HCT116 (cell line): ENCODE data around the gene OBSL1.

Experiments
- CEBPB ChIP-seq: IDR thresholded peaks from 2 replicates; pipeline ENCODE4 v1.6.1; 2012; ENCODE audit warnings: low read depth
- ELF1 ChIP-seq: IDR thresholded peaks from 2 replicates; pipeline ENCODE4 v1.6.1; 2012; ENCODE audit warnings: low read depth, borderline replicate concordance
- EZH2 ChIP-seq: fragments of 200-600 bp; sonication (generic); IDR thresholded peaks from 2 replicates; pipeline ENCODE4 v1.6.1; 2017; ENCODE audit warnings: antibody characterized with exemption, mixed run types
- JUND ChIP-seq: IDR thresholded peaks from 2 replicates; pipeline ENCODE4 v1.6.1; 2012
- POLR2A ChIP-seq: IDR thresholded peaks from 2 replicates; pipeline ENCODE4 v1.7.0; 2011; ENCODE audit warnings: borderline replicate concordance; ENCODE audit not compliant: insufficient read depth, insufficient read length; ENCODE audit errors: extremely low read depth
- RAD21 ChIP-seq: IDR thresholded peaks from 2 replicates; pipeline ENCODE4 v1.6.1; 2012; ENCODE audit warnings: low read depth, mild to moderate bottlenecking
- SIN3A ChIP-seq: IDR thresholded peaks from 2 replicates; pipeline ENCODE4 v1.6.1; 2012; ENCODE audit warnings: low read depth
- SP1 ChIP-seq: IDR thresholded peaks from 2 replicates; pipeline ENCODE4 v1.6.1; 2012; ENCODE audit warnings: low read depth
- YY1 ChIP-seq: IDR thresholded peaks from 2 replicates; pipeline ENCODE4 v1.6.1; 2011; ENCODE audit warnings: low read length, low read depth, moderate library complexity, mild to moderate bottlenecking; ENCODE audit not compliant: insufficient replicate concordance; ENCODE audit errors: extremely low read depth
- ZNF274 ChIP-seq: fragments of 200-500 bp; sonication (Bioruptor generic); IDR thresholded peaks from 2 replicates; pipeline ENCODE4 v1.6.1; 2014; ENCODE audit warnings: mild to moderate bottlenecking, low read depth, low read length, inconsistent platforms
- TF ChIP-seq, protein P1 (sequence below), 3 experiments: fragments of 200-600 bp in 1 of 3; sonication (generic) in 1 of 3; IDR thresholded peaks in 2 of 3; conservative IDR thresholded peaks in 1 of 3; 2 replicates each; pipeline ENCODE4 v1.5.1; 2012 to 2017; ENCODE audit warnings: low read depth in 2 of 3, low read length in 2 of 3, antibody characterized with exemption in 1 of 3, borderline replicate concordance in 1 of 3, control low read depth in 1 of 3, mild to moderate bottlenecking in 1 of 3, mixed read lengths in 1 of 3, mixed run types in 1 of 3, moderate library complexity in 1 of 3; ENCODE audit not compliant: insufficient read depth in 1 of 3
- TF ChIP-seq, protein P2 (sequence below): IDR thresholded peaks from 2 replicates; pipeline ENCODE4 v1.6.1; 2012

DNA sequence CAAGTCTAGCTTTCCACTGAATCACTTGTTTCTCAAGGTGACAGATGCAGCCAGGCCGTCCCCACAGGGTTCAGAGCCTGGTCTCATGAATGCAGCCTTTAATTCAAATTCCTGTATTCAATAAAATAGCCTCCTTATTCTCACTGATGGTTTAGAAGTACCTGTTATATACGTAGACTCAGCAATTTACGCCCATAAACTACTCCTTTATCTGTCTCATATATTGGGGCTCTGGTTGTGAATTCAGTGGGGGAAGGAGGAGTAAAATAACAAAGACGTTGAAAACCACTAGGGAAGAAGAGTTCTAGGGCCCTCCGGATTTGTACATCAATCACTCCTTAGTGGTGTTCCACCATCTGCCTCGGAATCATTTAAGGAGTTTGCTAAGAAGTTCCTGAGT is 1.7 kb downstream of the OBSL1 start:
- TF ChIP-seq CEBPB, result no peak
- no peak for TF ChIP-seq ELF1
- TF ChIP-seq, protein P1, sequence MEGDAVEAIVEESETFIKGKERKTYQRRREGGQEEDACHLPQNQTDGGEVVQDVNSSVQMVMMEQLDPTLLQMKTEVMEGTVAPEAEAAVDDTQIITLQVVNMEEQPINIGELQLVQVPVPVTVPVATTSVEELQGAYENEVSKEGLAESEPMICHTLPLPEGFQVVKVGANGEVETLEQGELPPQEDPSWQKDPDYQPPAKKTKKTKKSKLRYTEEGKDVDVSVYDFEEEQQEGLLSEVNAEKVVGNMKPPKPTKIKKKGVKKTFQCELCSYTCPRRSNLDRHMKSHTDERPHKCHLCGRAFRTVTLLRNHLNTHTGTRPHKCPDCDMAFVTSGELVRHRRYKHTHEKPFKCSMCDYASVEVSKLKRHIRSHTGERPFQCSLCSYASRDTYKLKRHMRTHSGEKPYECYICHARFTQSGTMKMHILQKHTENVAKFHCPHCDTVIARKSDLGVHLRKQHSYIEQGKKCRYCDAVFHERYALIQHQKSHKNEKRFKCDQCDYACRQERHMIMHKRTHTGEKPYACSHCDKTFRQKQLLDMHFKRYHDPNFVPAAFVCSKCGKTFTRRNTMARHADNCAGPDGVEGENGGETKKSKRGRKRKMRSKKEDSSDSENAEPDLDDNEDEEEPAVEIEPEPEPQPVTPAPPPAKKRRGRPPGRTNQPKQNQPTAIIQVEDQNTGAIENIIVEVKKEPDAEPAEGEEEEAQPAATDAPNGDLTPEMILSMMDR (IDR thresholded peaks at IDR 0.05 in 2 of 3, conservative IDR thresholded peaks at IDR 0.05 in 1 of 3; ENCODE audit: borderline replicate concordance in 1 of 3, insufficient read depth in 1 of 3, low read depth in 2 of 3, low read length in 2 of 3), result no peak
- no peak for TF ChIP-seq SIN3A
- TF ChIP-seq JUND, result no peak
- TF ChIP-seq POLR2A, result no peak
- no peak for TF ChIP-seq YY1
- TF ChIP-seq SP1, result no peak
- no peak for TF ChIP-seq ZNF274
- TF ChIP-seq EZH2, result no peak
- TF ChIP-seq, protein P2, sequence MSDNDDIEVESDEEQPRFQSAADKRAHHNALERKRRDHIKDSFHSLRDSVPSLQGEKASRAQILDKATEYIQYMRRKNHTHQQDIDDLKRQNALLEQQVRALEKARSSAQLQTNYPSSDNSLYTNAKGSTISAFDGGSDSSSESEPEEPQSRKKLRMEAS, result no peak
- no peak for TF ChIP-seq RAD21
